IgD-negative memory B cell (primary cell): ENCODE data around the gene ABL1. TPM values are rescaled to one million over a fixed set of nuclear protein-coding genes. Genes with fewer than 3 reads are reported as not detected.
A peak's percentile ranks its signal among the peaks of the same experiment; 100 is the strongest.
"Not testable (repeated sequence)": the region's sequence is repeated elsewhere in the genome, so short reads cannot be mapped to it uniquely, and the experiment has no call there.

Source experiments
- H3K27ac Mint-ChIP-seq, 3 donors: one replicate each; pipeline ENCODE4 v1.8.0; 2020 to 2022; ENCODE audit warnings: mild to moderate bottlenecking in 3 of 3, mixed read lengths in 3 of 3, moderate library complexity in 1 of 3
- H3K27me3 Mint-ChIP-seq: one replicate; pipeline ENCODE4 v1.8.0; 2021; ENCODE audit warnings: mixed read lengths
- H3K36me3 Mint-ChIP-seq: one replicate; pipeline ENCODE4 v1.8.0; 2020; ENCODE audit warnings: mild to moderate bottlenecking, mixed read lengths
- H3K4me1 Mint-ChIP-seq, 3 donors: one replicate each; pipeline ENCODE4 v1.8.0; 2020 to 2022; ENCODE audit warnings: mixed read lengths in 3 of 3, mild to moderate bottlenecking in 1 of 3
- H3K4me3 Mint-ChIP-seq, 4 donors: one replicate each; pipeline ENCODE4 v1.8.0; 2020 to 2022; ENCODE audit warnings: mild to moderate bottlenecking in 4 of 4, mixed read lengths in 4 of 4, moderate library complexity in 3 of 4
- H3K9me3 Mint-ChIP-seq, 3 donors: one replicate each; pipeline ENCODE4 v1.8.0; 2020 to 2021; ENCODE audit warnings: mixed read lengths in 3 of 3, mild to moderate bottlenecking in 1 of 3
- polyA plus RNA-seq: library from polyadenylated mRNA; unstranded; fragments of 300-500 nt; fragmentation: Illumina TruSeq; gene quantifications from one replicate; pipeline ENCODE4 v1.2.3, GENCODE V29; 2021

ABL1 gene
- polyA plus RNA-seq, 1 donor from 2014 or later = 12.6 TPM

DNA sequence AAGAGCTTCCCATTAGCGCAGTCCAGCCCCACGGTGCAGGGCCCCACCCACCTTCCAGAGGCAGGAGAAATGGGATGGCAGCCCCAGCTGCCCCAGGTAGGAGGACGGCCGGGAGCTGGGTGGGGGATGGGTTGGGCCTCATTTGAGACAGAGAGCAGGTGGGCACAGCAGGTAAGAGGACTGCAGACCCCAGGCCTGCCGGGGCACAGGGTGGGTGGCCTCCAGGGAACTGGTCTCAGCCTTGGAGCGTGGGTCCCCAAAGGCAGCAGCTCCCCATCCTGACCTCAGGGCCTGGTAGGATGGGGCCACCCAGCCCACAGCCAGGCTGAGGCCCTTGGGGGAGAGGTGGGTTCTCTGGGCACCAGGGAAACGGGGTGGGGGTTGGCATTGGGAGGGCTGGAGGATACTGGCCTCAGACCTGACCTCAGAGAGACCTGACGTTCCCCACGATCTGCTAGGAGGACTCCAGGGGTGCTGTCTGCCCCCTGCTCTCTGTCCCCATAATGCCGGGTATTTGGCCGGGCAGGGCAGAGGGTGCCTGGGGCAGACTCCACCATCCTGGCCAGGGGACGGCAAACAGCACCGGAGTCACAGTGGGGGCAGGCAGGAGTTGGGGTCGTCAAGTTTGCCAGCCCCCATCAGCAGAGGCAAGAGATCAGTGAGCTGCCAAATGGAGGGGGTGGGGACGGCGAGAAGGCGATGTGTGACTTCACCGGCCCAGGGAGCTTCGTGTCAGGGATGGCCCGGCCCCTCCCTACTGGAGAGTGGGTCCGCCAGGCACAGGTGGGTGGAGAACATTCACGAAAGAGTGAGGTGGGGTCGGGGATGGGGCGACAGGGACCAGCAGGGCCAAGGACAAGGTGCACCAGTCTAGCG is 68.4 kb downstream of the ABL1 start:
- Mint-ChIP-seq H3K27me3 (peaks cover 15% of the 10 kb centered on the region), H3K4me3 (no peak overlapping the region), H3K27ac (no peak overlapping the region), H3K36me3 (no peaks in the 10 kb centered on the region), H3K9me3 (no peaks in the 10 kb centered on the region), H3K4me1 (no peaks in the 10 kb centered on the region)

DNA sequence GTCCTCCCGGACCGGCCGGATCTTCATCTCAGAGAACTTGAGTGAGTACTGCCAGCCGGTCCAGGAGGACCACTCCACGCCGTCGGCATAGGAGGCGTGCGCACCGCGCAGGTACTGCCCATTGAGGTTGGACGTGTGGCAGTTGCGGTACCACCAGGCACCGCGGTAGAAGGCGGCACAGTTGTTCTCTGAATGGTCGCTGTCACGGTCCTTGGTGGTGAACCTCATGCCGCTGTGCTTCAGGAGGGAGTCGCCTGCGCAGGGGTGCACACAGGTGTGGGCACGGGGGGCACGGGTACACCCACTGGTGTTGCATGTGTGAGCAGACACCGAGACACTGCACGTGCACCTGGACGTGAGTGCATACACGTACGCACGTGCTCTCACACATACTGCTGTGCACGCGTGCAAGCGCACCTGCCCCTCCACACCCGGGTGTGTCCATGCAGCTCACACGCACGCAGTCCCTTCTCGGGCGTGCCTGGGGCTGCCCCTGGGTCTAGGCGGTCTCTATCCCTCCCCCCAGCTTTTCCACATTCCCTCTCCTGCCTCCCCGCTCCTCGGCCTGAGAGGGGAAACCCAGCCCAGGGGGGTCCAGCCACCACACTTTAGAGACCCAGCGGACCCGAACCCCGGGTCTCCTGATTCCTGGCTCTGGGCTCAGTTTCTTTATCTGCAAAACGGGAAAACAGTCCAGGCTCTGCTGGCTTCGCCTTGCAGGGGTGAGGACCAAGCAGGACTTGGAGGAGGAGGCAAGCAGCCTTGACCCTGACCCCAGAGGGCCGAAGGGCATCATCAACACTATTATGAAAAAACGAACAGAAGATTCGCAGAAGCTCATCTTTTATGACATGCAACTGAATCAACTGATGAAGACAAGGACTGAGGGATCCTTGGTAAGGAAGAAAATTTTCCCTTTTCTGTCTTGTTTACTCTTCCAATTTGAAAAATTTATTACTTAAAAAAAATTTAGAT is 69.3 kb downstream of the ABL1 start:
- Mint-ChIP-seq H3K27ac (no peak overlapping the region), H3K27me3 (peaks cover 15% of the 10 kb centered on the region), H3K36me3 (no peaks in the 10 kb centered on the region), H3K4me3 (no peak overlapping the region), H3K9me3 (no peaks in the 10 kb centered on the region), H3K4me1 (no peaks in the 10 kb centered on the region)

DNA sequence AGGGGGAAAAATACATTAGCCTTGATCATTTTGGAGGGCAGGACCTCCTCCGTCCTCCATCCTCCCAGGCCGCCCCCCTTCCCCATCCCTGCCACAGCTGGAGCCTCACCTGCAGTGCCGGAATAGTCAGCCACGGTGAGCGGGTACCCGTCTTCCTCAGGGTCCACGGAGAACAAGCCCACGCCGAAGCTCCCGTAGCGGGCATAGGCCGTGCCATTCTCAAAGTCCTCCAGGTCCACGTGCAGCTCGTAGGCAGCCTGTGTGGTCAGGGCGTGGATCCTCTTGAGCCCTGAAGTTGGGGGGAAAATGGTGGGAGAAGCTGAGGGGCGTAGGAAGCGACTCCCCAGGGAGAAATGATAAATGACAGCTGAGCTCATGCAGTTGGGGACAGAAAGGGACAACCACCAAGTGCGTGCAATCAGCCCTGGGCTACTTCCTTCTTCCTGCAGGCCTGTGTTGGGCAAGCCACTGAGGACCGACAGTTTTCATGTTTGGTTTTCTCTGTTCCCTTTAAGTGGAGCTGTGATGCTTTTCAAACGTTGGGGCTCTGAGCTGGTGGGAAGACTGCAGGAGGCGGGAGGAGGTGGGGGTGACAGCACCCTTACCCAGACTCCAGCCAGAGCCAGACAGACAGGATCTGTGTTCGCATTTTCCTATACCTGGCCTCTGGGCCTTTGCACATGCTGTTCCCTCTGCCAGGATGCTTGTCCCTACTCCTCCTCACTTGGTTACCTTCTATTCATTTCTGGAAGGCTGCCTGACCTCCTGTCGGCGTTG is 70.3 kb downstream of the ABL1 start:
- Mint-ChIP-seq H3K27ac (peak overlapping the region in 1 of 3 donors; percentile 31), H3K4me1 (no peaks in the 10 kb centered on the region), H3K27me3 (peaks cover 15% of the 10 kb centered on the region), H3K36me3 (no peaks in the 10 kb centered on the region), H3K9me3 (no peaks in the 10 kb centered on the region), H3K4me3 (no peak overlapping the region)

DNA sequence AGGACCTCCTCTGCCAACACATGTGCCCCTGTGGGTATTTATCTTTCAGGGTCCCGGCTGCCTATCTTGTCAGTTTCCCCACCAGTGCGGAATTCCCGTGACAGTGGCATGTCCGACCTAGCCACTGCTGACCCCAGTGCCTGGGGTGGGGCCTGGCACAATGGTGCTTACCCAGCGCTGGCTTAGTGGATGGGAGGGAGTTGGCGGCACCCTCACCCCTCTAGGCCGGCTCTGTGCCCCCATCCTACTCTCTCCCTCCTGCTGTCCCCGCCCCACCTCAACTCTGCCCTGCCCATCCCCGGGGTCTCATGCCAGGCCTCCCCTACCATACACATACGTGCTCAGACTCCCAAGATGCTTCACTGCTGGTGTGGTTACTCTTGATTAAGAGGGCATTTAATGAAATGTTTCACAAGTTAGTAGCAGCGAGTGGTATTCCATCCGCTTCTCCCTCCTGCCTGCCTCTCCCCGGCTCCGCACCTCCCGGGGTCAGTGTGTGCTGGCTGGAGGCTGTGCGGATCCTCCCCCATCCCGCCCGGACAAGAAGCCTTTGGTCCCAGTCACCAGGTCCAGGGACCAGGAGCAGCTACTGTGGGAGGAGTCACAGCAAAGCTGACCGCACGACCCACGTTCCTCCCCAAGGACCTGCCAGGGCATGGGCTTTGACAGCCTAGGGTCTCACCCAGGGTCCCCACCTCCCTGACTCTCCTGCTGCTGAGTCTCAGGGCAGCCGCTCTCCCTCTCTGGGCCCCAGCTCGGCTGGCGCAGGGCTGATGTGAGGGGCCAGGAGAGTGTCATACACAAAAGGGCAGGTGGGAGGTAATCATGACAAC is 71.1 kb downstream of the ABL1 start:
- no peak overlapping the region for H3K4me3 Mint-ChIP-seq
- no peaks in the 10 kb centered on the region for H3K9me3 Mint-ChIP-seq
- H3K36me3 Mint-ChIP-seq = no peaks in the 10 kb centered on the region
- peaks cover 14% of the 10 kb centered on the region for H3K27me3 Mint-ChIP-seq
- H3K27ac Mint-ChIP-seq = peak overlapping the region in 1 of 3 donors; percentile 31
- H3K4me1 Mint-ChIP-seq = no peaks in the 10 kb centered on the region

DNA sequence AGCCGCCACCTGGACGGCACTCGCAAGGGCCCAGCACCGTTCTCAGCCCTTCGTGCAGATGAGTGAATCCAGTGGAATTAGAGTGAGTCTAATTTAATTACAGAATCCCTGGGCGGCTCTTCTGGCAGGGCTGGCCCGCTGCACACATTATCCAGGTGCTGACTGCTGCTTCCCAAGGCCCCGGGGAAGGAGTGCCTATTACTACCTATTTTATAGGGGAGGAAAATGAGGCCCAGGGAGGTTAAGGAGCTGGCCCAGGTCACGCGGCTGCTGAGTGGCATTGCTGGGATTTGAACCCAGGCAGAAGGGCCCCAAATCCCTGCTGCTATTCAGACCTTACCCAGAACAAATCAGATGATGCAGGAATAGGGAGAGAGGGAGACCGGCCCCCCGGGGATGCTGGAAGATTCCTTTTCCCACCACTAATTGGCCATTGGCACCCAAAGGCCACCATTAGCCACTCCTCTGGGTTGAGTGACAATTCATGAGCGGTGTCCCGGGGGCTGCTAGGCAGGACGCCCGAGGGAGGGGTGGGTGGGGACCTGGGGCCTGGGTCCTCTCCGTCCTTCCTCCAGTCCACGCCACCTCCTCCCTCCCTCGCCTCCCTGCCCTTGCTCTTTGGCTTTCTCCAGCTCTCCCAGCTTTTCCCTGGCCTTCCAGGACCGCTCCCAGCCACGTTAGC is 71.8 kb downstream of the ABL1 start:
- H3K4me3 Mint-ChIP-seq = no peak overlapping the region
- H3K9me3 Mint-ChIP-seq = no peaks in the 10 kb centered on the region
- H3K27me3 Mint-ChIP-seq = peaks cover 14% of the 10 kb centered on the region
- H3K4me1 Mint-ChIP-seq = no peaks in the 10 kb centered on the region
- no peak overlapping the region for H3K27ac Mint-ChIP-seq
- H3K36me3 Mint-ChIP-seq = no peaks in the 10 kb centered on the region

DNA sequence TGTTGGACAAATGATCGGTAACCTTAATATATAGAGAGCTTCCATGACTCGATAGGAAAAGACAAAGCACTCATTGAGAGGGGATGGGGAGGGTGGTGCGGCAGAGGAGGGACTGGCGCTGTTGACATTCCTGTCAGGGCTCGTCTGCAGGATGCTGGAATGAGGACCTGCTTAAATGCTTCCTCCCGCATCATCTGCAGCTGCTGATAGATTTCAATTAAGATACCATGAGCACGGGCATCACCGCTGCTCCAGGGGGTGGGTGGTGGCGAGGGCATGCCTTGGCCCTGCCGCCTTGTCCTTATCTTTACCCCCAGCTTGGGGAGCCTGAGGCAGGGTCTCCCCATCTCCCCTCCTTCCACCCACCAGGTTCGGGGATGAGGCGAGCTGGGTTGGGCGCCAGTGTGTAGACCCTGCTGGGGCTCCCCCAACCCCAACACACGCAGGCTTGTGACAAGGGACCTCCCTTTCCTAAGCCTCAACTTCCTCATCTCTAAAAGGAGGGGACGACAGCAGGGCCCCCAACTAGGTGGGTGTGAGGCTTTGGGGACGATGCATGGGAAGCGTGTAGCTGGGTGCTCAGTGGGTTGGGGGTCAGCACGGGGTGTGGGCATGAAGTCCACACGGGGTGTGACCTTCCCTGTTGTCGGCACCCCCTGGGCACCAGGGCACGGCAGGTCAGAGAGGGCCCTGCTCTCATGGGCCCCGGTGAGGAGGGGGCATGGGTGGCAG is 73.3 kb downstream of the ABL1 start:
- Mint-ChIP-seq H3K27me3 (peaks cover 14% of the 10 kb centered on the region), H3K27ac (no peak overlapping the region), H3K9me3 (no peaks in the 10 kb centered on the region)

DNA sequence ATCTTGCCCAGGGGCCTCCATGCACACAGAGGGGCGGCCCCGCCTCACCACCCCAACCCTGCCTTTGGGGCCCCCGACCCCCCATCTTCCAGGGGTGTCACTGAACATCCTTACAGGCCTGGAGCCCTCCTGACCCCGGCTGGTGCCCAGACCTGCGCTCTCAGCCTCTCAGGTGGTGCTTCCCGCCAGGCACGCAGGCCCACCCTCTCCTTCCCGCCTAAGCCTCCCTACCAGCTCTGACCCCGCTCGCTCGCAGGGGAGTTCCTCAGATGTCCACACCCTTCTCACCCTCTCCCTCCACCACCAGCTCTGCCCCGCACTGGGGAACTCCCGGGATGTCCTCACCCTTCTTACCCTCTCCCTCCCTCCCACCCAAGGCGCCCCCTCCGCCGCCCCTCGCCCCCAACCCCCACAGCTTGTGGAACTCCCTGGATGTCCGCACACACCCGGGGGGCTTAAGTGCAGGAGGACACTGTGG is 73.9 kb downstream of the ABL1 start:
- H3K9me3 Mint-ChIP-seq = no peaks in the 10 kb centered on the region
- no peak overlapping the region for H3K4me3 Mint-ChIP-seq
- H3K36me3 Mint-ChIP-seq = no peaks in the 10 kb centered on the region
- H3K4me1 Mint-ChIP-seq = no peaks in the 10 kb centered on the region
- H3K27ac Mint-ChIP-seq = no peak overlapping the region
- peaks cover 14% of the 10 kb centered on the region for H3K27me3 Mint-ChIP-seq

More for the DNA sequence above, 73.3 kb downstream of the ABL1 start:
- Mint-ChIP-seq H3K4me1 (no peaks in the 10 kb centered on the region), H3K36me3 (no peaks in the 10 kb centered on the region), H3K4me3 (no peak overlapping the region)

DNA sequence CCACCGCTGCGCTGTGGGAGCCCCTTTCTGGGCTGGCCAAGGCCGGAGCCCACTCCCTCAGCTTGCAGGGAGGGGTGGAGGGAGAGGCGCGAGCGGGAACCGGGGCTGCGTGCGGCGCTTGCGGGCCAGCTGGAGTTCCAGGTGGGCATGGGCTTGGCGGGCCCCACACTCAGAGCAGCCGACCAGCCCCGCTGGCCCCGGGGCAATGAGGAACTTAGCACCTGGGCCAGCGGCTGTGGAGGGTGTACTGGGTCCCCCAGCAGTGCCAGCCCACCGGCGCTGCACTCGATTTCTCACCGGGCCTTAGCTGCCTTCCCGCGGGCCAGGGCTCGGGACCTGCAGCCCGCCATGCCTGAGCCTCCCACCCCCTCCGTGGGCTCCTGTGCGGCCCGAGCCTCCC is 75.0 kb downstream of the ABL1 start:
- not testable (repeated sequence) for H3K4me3 Mint-ChIP-seq, H3K4me1 Mint-ChIP-seq, H3K36me3 Mint-ChIP-seq, H3K9me3 Mint-ChIP-seq, H3K27ac Mint-ChIP-seq
- peaks cover 15% of the 10 kb centered on the region for H3K27me3 Mint-ChIP-seq

DNA sequence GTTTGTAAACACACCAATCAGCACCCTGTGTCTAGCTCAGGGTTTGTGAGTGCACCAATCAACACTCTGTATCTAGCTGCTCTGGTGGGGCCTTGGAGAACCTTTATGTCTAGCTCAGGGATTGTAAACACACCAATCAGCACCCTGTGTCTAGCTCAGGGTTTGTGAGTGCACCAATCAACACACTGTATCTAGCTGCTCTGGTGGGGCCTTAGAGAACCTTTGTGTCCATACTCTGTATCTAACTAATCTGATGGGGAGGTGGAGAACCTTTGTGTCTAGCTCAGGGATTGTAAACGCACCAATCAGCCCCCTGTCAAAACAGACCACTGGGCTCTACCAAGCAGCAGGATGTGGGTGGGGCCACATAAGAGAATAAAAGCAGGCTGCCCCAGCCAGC is 75.6 kb downstream of the ABL1 start:
- H3K4me1 Mint-ChIP-seq, H3K36me3 Mint-ChIP-seq, H3K27ac Mint-ChIP-seq, H3K4me3 Mint-ChIP-seq, H3K9me3 Mint-ChIP-seq: not testable (repeated sequence)
- peaks cover 13% of the 10 kb centered on the region for H3K27me3 Mint-ChIP-seq

DNA sequence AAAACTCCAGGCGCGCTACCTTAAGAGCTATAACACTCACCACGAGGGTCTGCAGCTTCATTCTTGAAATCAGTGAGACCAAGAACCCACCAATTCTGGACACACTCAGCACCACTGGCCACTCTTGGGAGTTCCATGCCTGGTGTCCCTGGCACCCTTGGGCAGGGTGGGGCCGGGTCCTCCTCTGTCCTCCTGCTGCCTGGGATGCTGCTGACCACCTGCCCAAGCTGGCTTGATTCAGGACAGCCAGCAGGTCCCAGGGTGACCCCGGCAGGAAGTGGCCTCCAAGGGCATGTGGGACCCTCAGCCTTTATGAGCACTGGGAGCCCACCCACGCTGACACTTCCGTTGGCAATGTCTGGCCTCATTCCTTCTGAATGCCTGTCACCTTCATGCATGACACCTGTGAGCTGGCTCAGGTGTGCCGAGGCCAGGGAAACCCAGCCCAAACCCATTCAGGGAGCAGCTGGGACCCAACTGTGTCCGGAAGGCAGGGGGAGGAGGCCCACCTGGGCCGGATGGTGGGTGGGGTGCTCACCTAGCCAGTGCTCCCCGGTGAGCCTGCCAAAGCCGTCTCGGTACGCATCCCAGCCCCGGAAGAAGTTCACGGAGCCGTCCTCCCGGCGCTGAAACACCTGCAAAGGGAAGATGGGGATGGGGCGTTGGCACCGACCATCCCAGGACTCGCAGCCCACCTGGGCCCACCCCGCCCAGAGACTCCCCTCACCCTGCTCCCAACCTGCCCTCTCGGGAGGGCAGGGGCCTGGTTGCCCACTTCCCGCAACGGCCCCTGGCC is 76.4 kb downstream of the ABL1 start:
- no peaks in the 10 kb centered on the region for H3K9me3 Mint-ChIP-seq
- H3K36me3 Mint-ChIP-seq = no peaks in the 10 kb centered on the region
- H3K27me3 Mint-ChIP-seq = peaks cover 6% of the 10 kb centered on the region
- H3K27ac Mint-ChIP-seq = no peak overlapping the region
- no peaks in the 10 kb centered on the region for H3K4me1 Mint-ChIP-seq
- no peak overlapping the region for H3K4me3 Mint-ChIP-seq

DNA sequence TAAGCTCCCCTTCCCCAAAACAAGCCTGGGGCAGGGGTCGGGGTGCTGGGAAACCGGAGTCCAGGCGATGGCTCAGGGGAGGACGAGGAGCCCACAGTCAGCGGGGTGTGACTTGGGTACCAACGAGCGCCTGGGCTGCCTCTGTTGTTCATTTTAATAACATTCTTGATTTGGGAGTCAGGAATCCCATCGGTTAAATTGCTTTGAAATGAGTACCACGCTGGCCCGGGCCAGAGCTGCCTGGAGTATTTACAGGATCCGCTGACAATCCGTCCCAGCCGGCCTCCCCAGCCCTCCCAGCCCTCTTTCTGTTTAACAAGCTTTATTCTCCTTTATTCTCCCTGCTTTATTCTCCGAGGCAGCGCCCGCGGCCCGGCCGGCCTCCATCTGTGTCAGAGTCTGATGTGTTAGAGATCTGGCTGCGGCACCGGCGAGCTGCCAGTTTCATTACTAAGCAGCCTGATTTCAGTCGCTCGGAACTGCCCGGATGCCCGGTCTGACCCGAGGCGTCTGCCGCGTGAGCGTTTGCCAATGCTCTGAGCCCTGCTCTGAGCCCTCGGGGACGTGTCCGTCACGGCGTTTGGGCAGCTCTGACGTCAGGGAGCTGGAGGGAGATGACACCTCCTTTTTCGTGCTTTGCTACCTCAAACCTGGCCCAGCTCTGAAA is 78.0 kb downstream of the ABL1 start:
- H3K36me3 Mint-ChIP-seq = no peaks in the 10 kb centered on the region
- no peaks in the 10 kb centered on the region for H3K9me3 Mint-ChIP-seq
- H3K27me3 Mint-ChIP-seq = peaks cover 1% of the 10 kb centered on the region
- H3K4me3 Mint-ChIP-seq = peak overlapping the region in 1 of 4 donors; percentile 60
- H3K4me1 Mint-ChIP-seq = no peaks in the 10 kb centered on the region
- no peak overlapping the region for H3K27ac Mint-ChIP-seq
